HG03045 (cell line): ENCODE measurements around the gene CDC42SE2.
"Not testable (repeated sequence)": the region's sequence is repeated elsewhere in the genome, so short reads cannot be mapped to it uniquely, and the experiment has no call there.

Experiments used
- ATAC-seq: cut with Tn5 transposase; IDR thresholded peaks from one replicate; pipeline ENCODE4 v1.9.1; 2021; ENCODE audit warnings: mild to moderate bottlenecking, moderate library complexity; ENCODE audit not compliant: unreplicated experiment

CDC42SE2 gene

DNA sequence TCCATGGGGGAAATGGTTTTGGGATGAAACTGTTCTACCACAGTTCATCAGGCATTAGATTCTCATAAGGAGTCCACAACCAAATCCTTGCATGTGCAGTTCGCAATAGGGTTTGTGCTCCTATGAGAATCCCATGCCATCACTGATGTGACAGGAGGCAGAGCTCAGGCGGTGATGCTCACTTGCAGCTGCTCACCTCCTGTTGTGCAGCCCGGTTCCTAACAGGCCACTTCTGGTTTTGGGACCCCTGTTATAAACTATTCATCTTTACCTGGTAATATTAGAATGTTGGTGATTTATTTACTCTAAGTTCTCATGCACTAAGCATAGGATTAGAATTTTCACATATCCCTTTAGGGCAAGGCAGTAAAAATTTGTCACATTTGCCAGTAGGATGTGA lies 122.3 kb downstream of the CDC42SE2 start:
- no peak for ATAC-seq

DNA sequence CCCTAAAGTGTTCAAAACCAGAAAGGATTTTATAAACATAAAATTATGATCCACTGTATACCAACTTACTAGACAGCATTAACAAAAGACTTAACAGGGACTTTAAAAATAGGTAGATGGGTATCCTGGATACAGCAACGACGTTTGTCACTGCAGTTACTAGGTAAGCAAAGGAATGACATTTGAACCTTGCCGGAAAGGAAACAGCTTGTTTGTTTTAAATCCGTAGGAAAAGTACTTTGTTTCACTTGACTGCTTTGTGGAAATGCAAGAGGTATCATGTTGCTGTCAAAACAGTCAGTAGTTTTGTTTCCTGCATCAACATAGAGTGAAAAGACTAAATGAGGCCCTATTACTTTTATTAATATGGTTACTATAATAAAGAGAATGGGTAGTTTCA lies 122.9 kb downstream of the CDC42SE2 start:
- no peak for ATAC-seq

DNA sequence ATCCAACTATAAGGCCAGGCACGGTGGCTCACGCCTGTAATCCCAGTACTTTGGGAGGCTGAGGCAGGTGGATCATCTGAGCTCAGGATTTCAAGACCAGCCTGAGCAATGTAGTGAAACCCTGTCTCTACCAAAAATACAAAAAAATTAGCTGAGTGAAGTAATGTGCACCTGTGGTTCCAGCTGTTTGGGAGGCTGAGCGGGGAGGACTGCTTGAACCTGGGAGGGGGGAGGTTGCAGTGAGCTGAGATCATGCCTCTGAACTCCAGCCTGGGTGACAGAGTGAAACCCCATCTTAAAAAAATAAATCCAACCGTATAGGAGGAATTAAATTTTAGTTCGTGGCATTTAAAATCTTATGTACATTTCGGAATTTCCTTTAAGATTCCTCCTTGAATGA lies 123.4 kb downstream of the CDC42SE2 start:
- ATAC-seq, result no peak

DNA sequence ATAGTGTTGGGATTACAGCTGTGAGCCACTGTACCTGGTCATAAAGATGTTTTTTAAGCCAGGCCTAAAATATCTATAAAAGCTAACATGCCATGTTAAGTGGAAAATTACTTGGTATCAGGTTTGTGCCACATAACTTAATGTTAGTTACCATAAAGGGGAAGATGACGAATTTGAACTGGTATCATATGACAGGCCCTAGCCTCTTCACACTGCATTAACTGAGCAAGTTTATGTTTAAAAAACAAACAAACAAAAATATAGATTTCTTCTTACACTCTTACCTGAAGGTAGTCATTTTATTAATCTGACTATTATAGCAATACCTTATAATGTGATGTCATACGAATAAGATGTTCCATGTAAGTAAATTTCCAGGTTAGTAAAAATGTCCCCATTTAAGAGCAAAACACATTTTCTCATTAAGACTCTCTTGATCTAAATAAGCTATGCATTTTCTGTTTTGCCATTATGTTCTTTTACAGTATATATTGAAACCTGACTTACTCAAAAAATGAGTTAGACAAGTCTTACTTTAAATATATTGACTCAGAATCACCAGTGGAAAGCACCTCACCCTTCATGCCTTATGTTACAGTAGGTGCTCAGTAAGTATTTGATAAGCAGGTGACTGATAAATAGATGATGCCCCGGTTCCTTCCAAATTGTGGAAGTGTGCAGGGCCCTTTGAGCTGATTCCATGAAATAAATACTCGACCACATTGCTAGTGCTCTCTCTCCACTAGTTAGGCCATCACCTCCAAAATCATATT lies 125.4 kb downstream of the CDC42SE2 start:
- ATAC-seq, result peak; percentile 52

DNA sequence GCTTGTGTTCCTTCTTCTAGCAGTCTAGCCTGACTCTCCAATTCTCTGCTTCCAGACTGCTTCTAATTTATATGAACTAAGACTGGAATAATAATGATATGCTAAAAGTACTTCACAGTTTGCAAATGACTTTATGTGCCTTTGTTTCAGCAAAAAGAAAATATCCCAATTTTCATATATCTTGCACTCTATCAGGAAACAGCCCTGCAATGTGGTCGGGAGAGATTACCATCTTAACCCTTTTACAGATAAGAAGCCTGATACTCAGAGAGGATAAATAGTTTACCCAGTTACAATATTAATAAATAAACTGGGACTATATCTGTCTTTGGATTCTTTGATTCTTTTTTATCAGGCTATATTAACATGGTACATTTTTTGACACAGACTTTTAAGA lies 126.0 kb downstream of the CDC42SE2 start:
- ATAC-seq, result no peak

DNA sequence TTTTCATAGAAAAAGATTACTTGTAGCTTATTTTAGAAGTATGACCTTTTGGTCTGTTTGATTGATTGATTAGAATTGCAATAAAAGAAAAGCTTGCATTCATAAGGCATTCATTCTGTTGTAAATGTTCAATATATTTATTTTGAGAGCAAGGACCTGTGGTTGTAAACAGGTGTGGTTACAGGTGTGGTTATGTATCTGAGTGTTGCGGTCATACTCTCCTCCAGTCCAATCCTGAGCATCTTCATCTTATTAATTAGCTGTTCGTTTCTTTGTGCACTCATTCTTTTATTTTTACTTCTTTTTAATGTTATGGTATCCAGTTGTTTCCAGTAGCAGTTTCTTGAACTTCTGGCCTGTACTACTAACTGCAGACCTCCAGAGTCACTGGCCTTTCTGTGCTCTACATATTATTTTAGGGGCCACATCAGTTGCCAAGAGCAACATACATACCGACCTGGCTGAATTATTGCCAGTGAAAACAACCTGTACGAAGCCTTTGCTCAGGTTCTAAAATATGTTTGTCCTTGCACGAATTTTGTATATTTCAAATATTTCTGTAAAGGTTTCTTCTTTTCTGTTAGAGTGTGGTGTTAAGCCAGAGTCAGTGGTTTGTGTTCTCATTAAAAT lies 128.7 kb downstream of the CDC42SE2 start:
- no peak for ATAC-seq

DNA sequence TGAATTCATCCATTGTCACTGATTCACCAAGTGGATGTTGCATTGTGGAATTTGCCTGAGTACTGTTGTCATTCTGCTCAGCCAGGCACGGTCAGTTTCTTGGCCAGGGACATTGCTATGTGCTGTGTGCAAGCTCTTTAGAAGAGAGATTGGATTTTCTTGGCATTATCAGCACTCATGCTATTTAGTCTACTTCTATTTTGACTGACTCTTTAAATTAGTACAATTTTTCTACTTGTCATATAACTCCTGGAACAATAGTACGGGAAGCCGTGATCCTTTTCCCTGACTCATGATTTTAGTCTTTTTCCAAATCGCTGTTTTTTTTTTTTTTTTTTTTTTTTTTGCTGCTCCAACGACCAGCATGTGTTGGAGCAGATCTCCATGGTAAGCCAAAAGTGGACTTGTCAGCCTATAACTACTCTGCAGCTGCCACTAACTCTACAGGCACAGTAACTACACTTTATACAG lies 129.7 kb downstream of the CDC42SE2 start:
- no peak for ATAC-seq

DNA sequence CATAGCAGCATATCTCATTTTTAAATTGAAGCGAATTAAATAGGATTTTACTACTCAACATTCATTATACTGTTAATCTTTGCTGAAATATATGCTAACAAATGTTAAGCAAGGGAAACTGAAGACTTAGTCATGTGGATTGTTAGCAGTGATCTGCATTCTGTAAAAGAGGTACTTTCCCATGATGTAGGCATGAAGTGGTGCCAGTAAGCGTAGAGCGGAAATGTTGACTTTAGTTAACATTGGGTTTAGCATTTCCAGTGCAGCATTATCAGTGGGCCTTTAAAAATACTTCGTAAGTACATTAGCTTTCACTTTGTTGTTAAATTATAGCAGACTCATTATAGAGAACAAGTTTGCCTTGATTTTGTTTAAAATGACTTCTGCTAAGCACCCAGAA lies 130.3 kb downstream of the CDC42SE2 start:
- peak; percentile 59 for ATAC-seq

DNA sequence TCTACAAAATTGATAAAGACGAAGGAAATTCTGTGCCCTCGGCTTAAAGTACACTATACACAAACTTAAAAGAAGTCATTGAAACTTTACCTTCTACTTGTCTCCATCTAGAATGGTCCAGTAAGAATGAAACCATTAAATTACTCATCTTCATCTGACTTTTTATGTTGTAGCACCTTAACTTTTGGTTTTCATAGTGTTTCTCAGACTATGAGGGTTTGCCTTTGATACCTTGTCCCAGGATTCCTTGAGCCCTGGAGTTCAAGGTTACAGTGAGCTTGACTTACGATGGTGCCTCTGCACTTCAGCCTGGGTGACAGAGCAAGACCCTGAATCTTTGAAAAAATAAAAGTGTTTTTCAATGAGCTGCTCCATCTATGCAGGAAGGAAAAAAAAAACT lies 132.2 kb downstream of the CDC42SE2 start:
- peak; percentile 77 for ATAC-seq

DNA sequence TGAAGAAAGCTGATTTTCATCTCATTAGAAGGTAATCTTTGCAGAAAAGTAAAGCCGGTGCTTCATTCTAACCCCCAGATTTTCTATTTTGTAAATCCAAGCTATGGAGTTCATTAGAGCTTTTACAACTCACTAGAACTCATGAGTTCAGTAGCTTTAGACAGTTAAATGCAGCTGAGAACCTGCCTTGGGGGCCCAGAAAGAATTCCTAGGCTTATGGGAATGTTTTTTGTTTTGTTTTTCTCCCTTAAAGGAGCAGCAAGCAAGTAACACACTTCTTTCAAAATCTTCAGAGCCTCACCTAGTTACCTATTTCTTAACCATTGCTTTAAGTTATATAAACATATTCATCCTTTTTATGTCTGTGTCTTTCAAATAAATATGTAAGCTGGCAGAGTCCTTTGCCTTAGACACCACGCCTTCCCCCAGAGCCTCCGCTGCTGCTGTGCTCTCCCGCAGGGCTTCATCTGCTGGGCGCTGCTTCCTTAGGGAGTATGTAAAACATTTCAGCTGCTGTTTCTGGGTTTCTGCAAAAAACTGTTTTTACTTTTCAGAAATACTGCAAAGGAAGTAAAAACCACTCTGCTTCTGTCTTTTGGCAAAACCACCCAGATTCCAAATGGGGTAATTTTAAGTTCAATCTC lies 132.9 kb downstream of the CDC42SE2 start:
- ATAC-seq, result no peak

DNA sequence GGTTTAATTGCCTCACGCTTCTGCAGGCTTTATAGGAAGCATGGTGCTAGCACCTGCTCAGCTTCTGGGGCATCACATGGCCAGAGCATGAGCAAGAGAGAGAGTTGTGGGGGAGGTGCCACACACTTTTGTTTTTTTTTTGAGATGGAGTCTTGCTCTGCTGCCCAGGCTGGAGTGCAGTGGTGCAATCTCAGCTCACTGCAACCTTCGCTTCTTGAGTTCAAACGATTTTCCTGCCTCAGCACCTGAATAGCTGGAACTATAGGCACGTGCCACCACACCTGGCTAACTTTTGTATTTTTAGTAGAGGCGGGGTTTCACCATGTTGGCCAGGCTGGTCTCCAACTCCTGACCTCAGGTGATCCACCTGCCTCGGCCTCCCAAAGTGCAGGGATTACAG lies 135.2 kb downstream of the CDC42SE2 start:
- ATAC-seq, result not testable (repeated sequence)

DNA sequence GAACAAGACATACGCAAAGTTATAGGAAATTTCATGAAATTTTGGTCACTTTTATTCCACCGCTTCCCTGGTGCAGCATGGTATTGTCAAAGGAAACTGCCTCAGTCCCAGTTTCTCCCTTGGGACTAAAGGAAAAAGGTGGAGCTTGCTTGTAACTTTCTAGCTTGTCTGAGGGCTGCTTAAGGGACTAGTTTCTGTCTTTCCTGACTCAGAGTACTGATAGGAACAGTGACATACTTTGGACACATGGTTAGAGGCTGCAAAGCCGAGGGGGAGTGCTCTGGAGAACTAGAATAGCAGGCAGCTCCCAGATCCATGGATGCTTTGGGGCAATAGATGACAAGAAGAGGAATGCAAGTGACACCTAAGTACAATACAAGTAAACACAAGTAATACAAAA lies 136.7 kb downstream of the CDC42SE2 start:
- ATAC-seq, result no peak

DNA sequence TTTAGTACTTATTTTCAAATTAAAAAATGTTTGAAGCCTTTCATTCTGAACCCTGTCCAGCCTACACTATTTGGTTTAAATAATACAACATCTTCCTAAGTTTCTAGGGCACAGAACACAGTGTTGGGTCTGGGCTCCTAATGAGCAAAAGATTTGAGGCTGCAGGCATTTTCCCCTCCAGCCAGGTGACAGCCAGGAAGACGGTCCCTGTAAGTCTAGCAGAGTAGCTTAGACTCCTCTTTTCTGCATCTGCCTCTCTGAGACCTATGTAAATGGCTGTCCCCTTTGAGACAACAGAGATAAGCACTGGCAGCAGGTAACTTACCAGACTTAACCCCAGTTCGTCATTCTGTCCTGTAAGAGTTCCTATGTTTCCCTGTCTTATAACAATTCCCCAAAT lies 141.8 kb downstream of the CDC42SE2 start:
- ATAC-seq, result no peak

DNA sequence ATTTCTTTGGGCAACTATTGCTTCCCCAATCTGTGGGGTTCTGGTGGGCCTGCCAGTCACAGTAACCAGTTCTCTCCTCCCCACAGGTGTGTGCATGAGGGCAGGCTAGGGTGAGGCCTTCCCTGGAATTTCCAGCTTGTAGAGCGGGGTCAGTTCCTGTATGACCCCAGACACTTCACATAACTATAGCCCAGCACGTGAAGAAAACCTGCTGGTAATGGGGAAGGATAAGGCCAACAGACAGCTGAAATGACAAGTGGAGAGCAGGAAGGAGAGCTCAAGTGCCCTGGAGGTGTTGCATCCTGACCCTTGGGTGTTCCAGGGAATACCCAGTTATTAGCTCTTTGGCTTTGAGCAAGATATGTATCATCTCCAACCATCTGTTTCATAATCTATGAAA lies 142.2 kb downstream of the CDC42SE2 start:
- no peak for ATAC-seq

DNA sequence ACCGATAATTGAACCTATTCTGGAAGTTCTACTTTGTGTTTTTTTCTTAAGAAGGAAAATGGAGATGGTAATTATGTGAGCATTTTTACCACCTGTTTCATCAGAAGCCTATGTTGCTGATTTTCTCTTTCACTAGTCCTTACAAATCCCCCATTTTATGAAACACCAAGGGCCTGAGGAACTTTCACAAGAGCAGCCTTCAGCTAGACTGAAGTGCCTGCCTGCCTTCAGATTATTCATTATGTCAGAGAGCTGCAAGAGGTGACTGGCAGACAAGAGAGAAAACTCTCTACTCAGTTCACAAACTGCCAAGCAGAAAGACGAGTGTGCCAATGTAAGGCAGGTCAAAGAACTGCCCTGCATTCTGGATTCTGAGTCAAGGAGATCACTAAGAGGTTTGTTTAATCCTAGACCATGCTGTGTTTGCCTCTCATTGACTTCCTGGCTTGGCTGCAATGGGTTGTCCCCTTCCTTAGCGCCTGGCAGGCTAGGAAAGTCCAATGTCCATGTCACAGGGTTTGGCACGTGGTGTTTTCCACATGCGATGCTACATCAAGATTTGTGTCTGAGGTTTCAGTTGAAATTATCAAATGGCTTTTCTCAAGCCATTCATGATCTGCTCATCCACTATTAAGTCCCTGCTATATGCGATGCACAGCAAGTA lies 143.3 kb downstream of the CDC42SE2 start:
- no peak for ATAC-seq

DNA sequence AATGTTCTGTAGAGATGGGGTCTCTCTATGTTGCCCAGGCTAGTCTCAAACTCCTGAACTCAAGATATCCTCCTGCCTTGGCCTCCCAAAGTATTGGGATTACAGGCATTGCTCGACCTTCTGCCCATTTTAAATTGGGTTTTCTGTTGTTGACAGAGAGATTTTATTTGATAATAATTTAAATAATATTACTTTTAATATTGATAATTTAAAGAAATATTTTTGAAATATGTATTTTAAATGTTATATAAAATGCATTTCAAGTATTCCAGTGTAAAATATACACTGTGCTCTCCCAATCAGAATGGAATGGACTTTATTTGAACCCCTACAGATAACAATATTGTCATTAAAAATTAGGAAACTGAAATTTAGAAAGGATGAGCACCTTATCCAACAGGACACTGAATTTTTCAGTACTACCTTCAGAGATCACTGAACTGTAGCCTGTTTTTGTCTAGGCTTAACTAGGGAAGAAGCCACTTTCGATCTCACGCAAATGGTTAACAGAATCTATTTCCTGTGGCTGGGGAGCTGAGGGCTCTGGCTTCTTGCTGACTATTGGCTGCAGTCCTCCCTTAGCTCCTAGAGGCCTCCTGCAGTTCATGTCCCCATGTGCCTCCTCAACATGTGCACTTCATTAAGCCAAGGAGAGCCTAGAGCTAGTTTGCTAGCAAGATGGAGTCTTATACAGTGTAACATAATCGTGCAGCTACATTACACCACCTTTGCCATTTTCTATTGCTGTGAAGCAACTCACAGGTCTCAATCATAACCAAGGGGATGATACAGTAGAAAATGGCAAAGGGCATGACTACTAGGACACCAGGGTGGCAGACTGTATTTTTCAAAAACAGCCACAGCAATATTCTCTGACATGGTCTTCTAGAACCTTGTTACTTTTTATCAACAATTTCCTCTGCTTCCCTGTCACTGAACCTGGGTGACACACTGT lies 150.0 kb downstream of the CDC42SE2 start:
- peak; percentile 55 for ATAC-seq

DNA sequence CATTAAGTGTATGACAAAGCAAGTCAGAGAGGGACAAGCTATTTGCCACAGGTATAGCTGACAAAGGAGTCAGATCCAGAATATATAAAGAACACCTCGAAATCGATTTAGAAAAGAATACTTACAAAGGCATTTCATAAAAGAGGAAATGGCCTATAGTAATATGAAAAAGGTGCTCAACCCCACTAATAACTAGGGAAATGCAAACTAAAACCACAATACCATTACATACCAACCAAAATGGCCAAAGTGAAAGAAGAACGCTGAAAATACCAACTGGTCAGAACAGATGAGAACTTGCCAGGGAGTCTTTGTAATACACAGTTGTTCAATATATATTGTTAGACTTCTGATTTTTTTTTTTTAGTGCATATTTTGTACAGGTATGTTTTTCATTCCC lies 152.9 kb downstream of the CDC42SE2 start:
- peak; percentile 51 for ATAC-seq

DNA sequence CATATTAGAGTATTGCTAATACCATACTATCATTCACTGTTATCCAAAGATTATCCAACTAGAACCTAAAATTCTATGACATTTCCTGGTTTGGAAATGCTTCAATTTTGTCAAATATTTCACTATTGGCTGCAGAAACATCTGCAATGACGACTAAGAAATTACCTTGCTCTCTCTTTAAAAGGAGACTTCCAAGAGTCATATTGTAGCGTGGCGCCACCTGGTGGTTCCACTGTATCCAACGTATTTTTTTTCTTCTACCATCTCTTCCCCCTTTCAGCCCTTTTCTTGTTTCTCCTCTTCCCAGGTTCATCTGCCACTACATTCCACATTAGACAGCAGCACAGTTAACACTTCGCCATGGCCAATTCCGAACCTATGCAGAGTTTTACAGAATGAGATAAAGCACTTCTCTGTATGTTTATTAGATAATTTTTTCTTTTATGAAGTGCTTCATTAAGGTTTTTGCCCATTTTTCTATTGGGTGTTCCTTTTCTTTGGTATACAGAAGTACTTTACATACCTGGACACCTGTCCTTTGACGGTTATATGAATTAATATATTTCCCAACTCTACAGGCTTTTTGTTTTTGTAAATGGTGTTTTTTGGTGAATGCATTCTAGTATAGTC lies 153.5 kb downstream of the CDC42SE2 start:
- peak; percentile 39 for ATAC-seq

DNA sequence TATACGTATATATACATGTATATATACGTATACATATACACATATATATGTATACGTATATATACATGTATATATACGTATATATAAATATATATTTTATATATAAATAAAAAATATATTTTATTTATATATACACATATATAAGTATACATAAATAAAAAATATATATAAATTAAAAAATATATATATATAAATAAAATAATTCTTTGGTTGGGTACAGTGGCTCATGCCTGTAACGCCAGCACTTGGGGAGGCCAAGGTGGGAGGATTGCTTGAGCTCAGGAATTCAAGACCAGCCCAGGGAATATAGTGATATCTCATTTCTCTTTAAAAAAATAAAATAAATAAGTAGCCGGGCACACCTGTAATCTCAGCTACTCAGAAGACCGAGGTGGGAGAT lies 155.0 kb downstream of the CDC42SE2 start:
- ATAC-seq, result no peak

DNA sequence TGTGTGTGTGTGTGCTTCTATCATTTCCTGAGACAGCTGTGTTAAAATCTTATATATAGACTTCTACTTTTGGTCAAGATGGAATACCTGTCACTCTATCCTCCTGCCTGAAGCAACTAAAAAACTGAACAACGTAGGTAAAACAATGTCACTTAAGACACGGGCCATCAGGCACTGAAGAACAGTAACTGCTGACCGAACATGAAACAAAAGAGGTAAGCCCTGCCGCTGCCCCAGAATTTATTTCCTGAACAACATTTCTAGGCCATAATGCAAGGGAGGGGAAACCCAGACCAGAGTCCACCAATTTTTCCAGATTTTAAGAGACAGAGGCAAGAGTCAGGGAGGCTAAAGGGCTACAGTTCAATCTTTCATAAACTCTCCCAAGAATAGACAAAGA lies 156.0 kb downstream of the CDC42SE2 start:
- no peak for ATAC-seq
